Parathyroid adenoma (tissue), 2 donors: ENCODE results near the gene AGAP1.

Experiments used
- H2AFZ ChIP-seq: fragments of 300-600 bp; sonication (generic); one replicate; pipeline ENCODE4 v1.7.0; 2017; ENCODE audit warnings: antibody characterized with exemption, mild to moderate bottlenecking
- H3K27ac ChIP-seq: fragments of 300-600 bp; sonication (generic); one replicate; pipeline ENCODE4 v1.7.0; 2017
- H3K27me3 ChIP-seq: fragments of 300-600 bp; sonication (generic); one replicate; pipeline ENCODE4 v1.7.0; 2017; ENCODE audit warnings: low read length; ENCODE audit not compliant: control insufficient read depth, insufficient read depth
- H3K36me3 ChIP-seq: fragments of 300-600 bp; sonication (generic); one replicate; pipeline ENCODE4 v1.7.0; 2017; ENCODE audit warnings: low read length; ENCODE audit not compliant: control insufficient read depth, insufficient read depth
- H3K4me1 ChIP-seq: fragments of 300-600 bp; sonication (generic); one replicate; pipeline ENCODE4 v1.7.0; 2017; ENCODE audit warnings: control low read depth
- H3K4me2 ChIP-seq: fragments of 300-600 bp; sonication (generic); one replicate; pipeline ENCODE4 v1.7.0; 2017; ENCODE audit warnings: low read length
- H3K4me3 ChIP-seq: fragments of 300-600 bp; sonication (generic); one replicate; pipeline ENCODE4 v1.7.0; 2017; ENCODE audit warnings: low read depth, low read length
- H3K79me2 ChIP-seq: fragments of 300-600 bp; sonication (generic); one replicate; pipeline ENCODE4 v1.7.0; 2017; ENCODE audit warnings: control low read depth
- H3K9ac ChIP-seq: fragments of 300-600 bp; sonication (generic); one replicate; pipeline ENCODE4 v1.7.0; 2017; ENCODE audit warnings: mild to moderate bottlenecking
- H3K9me3 ChIP-seq: fragments of 300-600 bp; sonication (generic); one replicate; pipeline ENCODE4 v1.7.0; 2017; ENCODE audit warnings: low read length; ENCODE audit not compliant: control insufficient read depth
- CTCF ChIP-seq: fragments of 300-600 bp; sonication (generic); IDR thresholded peaks from one replicate; pipeline ENCODE4 v1.7.0; 2017; ENCODE audit warnings: antibody characterized with exemption, mild to moderate bottlenecking
- donor health status: primary hyperparathyroidism.

The AGAP1 gene

GRCh38 chr2:235636546-235636945 is 142.7 kb downstream of the AGAP1 start:
- Histone ChIP-seq H2AFZ (no peak overlapping the region), H3K79me2 (peaks cover 30% of the 10 kb centered on the region), H3K9me3 (no peaks in the 10 kb centered on the region), H3K9ac (no peak overlapping the region), H3K27ac (no peak overlapping the region), H3K36me3 (no peaks in the 10 kb centered on the region), H3K27me3 (no peaks in the 10 kb centered on the region), H3K4me1 (peaks cover 4% of the 10 kb centered on the region), H3K4me2 (no peak overlapping the region), H3K4me3 (no peak overlapping the region)
- no peak for TF ChIP-seq CTCF

GRCh38 chr2:235637896-235638295 is 144.1 kb downstream of the AGAP1 start:
- Histone ChIP-seq H3K79me2 (peaks cover 26% of the 10 kb centered on the region), H3K27ac (no peak overlapping the region), H3K9ac (no peak overlapping the region), H3K36me3 (no peaks in the 10 kb centered on the region), H3K4me2 (no peak overlapping the region), H3K9me3 (no peaks in the 10 kb centered on the region), H2AFZ (no peak overlapping the region), H3K4me1 (no peaks in the 10 kb centered on the region), H3K27me3 (no peaks in the 10 kb centered on the region), H3K4me3 (no peak overlapping the region)
- TF ChIP-seq CTCF, result no peak

- no peak overlapping the region for H3K9ac ChIP-seq
Observed at GRCh38 chr2:235638541-235639427, 144.9 kb downstream of the AGAP1 start.

GRCh38 chr2:235639428-235639773 is 145.6 kb downstream of the AGAP1 start:
- peaks cover 3% of the 10 kb centered on the region for H3K4me1 ChIP-seq
- no peak overlapping the region for H3K4me2 ChIP-seq

More at GRCh38 chr2:235638541-235639427, 144.9 kb downstream of the AGAP1 start:
- Histone ChIP-seq H3K27me3 (no peaks in the 10 kb centered on the region), H3K9me3 (no peaks in the 10 kb centered on the region), H3K79me2 (peaks cover 23% of the 10 kb centered on the region), H2AFZ (no peak overlapping the region), H3K36me3 (no peaks in the 10 kb centered on the region), H3K27ac (no peak overlapping the region), H3K4me3 (no peak overlapping the region), H3K4me1 (peaks cover 3% of the 10 kb centered on the region), H3K4me2 (no peak overlapping the region)
- no peak for TF ChIP-seq CTCF

More at GRCh38 chr2:235639428-235639773, 145.6 kb downstream of the AGAP1 start:
- Histone ChIP-seq H3K9ac (no peak overlapping the region), H3K36me3 (no peaks in the 10 kb centered on the region), H3K27me3 (no peaks in the 10 kb centered on the region), H3K79me2 (peaks cover 23% of the 10 kb centered on the region), H3K9me3 (no peaks in the 10 kb centered on the region), H3K27ac (no peak overlapping the region), H2AFZ (no peak overlapping the region), H3K4me3 (no peak overlapping the region)
- no peak for TF ChIP-seq CTCF
